GM23248 (cell line): ENCODE data around the gene GCK.

Source experiments
- EZH2 ChIP-seq: fragments of 200-600 bp; sonication (generic); IDR thresholded peaks from 2 replicates; pipeline ENCODE4 v1.6.1; 2018; ENCODE audit warnings: antibody characterized with exemption, mild to moderate bottlenecking; ENCODE audit not compliant: insufficient read depth, poor library complexity, severe bottlenecking
- EZH2phosphoT487 ChIP-seq: fragments of 200-600 bp; sonication (generic); IDR thresholded peaks from 2 replicates; pipeline ENCODE4 v1.6.1; 2018; ENCODE audit warnings: antibody characterized with exemption, moderate library complexity, mild to moderate bottlenecking, low read depth; ENCODE audit not compliant: insufficient read depth

- no peak for TF ChIP-seq EZH2
- TF ChIP-seq EZH2phosphoT487, result no peak
Observed at GRCh38 chr7:44116087-44116788, 73.0 kb downstream of the GCK start.
